Fibroblast of skin of scalp (primary cell): Measurements from ENCODE around the gene ENAH.
"Not testable (repeated sequence)": the region's sequence is repeated elsewhere in the genome, so short reads cannot be mapped to it uniquely, and the experiment has no call there.

Source experiments
- DNase-seq: peaks from one replicate; pipeline ENCODE4 v3.0.0-alpha.2; 2013

ENAH gene

DNA sequence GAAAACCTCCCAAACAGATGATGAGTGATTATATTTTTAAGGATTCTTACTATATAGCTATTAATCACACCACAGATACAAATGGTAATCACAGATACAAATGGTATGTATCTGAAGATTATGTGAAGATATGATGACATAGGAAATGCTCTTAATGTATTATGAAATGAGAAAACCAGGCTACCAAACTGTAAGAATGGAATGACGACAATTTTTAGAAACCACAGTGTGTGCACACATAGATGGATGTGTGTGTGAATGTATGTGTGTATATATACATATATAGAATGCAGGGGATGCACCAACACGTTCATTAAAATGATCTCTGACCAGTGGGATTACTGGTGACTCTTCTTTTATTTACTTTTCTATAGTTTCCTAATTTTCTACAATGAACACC, 21.5 kb upstream of the ENAH start:
- peak; percentile 68 for DNase-seq

DNA sequence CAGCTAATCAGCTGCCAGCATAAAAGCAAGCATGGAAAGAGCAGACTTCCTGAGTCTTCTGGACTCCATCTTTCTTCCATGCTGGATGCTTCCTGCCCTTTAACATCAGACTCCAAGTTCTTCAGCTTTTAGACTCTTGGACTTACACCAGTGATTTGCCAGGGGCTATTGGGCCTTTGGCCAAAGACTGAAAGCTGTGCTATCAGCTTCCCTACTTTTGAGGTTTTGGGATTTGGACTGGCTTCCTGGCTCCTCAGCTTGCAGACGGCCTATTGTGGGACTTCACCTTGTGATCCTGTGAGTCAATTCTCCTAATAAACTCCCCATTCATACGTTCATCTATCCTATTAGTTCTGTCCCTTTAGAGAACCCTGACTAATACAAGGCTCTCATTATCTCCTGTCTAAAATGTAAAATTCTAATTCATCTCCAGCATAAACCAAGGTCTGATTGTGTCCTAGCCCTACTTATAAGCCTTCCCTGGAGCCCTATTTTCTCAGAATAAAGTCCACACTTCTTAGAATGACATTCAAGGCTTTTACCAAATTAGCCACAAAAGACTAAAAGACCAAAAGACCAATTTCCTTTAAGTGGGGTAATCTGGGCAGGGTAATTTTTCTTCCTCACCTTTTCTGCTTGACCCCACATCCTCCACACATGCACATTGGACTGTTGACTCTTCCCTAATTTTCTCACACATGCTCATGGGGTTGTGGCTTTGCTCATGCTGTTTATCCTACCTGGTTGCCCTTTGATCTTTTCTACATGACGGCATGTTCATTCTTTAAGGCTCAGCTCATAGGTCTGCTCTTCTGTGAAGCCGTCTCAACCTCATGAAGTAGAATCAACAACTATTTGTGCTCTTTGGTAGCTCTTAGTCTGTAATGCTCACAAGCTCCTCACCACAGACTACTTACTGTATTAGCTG, 18.1 kb upstream of the ENAH start:
- DNase-seq, result no peak

DNA sequence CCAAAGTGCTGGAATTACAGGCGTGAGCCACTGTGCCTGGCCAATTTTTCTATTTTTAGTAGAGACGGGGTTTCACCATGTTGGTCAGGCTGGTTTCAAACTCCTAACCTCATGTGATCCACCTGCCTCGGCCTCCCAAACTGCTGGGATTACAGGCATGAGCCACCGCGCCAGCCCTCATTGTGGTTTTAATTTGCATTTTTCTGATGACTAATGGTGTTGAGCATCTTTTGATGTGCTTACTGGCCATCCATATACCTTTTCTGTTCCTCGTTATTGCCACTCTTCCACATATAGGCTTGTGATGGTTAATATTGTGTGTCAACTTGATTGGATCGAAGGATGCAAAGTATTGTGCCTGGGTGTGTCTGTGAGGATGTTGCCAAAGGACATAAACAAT, 17.4 kb upstream of the ENAH start:
- DNase-seq, result no peak

DNA sequence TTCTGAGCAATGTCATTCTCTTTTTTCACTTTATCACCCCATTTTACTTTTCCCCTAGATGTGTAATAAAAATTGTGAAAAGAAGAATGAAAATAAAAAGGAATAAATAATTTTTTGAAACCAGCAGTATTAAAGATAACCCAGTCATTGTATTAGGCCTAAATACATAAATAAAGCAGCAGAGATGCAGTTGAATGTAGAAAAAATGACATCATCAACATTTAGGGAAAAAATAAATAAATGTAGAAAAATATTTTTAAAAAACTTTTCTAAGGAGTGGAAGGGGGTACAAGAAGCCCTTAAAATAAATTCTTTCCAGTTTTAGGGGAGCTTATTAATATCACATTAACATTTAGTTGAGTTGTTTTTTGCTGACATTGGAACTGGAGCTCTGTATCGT, 15.3 kb upstream of the ENAH start:
- DNase-seq, result no peak

DNA sequence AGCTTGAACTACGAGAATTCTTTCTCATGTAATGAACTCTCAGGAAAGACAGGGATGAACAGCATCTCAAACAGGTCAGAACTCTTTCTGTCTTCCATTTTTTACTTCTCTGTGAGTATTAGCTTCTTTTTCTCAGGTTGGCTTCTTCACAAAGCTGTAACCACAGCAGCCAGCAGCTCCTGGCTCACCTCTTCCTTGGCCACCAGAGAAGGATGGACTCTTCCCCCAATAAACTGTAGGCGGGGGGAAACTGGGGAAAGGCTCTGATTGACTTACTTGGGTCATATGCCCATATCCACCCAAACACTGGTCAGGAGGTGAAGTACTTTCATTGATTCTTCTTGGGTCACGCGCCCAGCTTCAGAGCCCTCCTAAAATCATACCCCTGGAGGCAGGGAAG, 14.4 kb upstream of the ENAH start:
- DNase-seq, result no peak

DNA sequence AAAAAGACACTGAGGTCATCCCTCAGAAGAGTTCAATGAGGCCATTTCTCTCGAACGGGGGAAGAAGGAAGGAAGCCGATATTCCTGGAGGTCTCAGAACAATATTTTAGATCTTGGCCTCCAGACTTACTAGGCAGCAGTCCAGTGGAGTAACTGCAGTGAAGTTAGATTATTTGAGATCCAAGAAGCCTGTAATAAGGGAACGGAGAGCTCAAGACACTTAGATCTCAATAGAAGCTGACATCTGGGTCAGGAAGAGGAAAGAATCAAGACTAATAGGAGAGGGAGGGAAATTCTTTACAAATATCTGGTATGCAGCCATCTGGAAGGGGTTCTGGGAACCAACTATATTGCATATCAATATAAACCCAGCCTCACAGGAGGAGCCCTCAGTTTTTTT, 13.6 kb upstream of the ENAH start:
- DNase-seq, result no peak

DNA sequence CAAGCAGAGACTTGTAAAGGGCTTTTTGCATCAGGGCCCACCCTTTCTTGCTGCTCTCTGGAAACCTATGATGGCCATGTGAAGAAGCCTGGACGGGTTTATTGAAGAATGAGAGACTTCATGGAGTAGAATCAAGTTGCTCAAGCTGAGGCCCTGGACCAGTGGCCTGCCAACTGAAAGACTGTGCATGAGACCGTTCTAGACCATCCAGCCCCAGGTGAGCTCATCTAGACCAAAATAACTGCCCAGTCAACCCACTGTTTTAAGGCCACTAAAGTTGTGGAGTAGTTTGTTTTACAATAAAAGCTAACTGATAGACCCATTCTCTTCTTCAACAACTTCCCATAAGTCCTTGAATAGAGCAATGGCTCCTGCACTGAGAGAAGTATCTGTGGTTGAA, 11.8 kb upstream of the ENAH start:
- no peak for DNase-seq

DNA sequence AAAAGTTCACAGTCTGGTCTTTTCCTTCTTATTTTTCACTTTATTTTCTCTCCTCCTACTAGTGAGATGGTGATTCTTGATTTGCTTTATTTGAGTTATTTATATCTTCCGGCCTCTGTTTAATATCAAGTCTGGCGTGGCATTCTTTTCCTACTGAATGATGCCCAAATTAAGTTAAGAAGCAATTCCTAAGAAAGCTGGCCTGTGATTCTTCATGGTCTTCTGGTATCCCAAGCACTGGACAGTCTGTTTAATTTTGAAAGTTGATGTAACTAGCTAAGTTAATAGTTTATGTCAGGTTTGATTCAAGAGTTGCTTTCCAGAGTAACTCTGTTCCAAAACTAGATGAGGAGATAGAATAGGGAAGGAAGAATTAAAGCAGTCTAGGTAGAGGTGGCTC, 9.2 kb upstream of the ENAH start:
- no peak for DNase-seq

DNA sequence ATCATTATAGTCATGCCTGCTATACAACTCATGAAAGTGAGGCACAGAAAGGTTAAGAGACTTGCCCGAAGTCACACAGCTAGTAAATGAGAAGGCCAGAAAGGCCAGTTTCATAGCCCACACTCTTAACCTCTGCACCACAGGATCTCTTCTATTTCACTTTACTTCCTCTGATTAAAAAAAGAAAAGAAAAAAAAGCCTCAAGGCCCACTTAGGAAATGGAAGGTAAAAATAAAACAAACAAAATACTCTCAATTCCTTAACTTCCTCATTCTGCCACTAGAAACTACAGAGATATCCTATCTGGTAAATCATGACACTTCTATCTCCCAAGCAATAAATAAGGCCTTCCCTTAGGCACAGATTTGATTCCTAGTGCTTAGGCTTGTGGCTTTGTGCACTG, 7.6 kb upstream of the ENAH start:
- no peak for DNase-seq

DNA sequence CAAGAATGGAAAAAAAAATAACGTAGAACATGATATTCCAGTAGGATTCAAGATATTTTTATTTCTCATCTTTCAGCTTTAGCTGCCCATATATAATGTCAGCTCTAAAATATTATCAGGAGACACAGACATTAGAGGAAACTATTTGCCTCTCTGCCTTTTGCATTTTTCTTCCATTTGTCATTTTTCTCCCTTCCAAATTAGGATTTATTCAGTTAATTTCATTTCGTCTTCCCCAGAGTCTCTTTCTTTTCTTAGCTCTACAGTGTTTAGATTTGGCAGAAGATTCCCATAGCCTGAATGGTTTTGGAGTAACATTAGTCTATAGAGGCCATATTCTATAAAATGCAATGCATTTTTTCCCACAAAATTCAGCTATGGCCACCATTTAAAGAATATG, 5.1 kb upstream of the ENAH start:
- DNase-seq, result peak; percentile 90

DNA sequence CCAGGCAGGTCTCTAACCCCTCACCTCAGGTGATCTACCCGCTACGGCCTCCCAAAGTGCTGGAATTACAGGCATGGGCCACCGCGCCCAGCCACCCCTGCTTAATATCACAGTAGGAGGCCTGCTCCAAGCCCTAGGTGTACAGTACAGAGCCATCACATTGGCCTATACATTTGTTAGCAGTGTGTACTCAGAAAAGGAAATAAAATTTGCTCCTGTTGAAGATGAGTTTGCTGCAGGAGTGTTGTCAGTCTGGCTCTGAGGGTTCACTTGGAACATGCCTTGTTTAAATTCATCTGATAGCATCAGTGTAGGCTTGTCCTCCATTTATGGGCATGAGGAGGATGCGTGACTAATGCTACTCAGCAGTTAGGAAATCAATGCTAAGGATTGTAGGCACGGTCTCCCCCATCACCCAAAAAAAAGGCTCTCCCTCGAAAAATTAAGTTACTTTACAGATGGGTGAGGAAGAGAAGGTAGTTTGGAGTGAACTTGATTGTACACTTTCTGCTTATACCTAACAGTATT, 4.6 kb upstream of the ENAH start:
- peak; percentile 94 for DNase-seq

DNA sequence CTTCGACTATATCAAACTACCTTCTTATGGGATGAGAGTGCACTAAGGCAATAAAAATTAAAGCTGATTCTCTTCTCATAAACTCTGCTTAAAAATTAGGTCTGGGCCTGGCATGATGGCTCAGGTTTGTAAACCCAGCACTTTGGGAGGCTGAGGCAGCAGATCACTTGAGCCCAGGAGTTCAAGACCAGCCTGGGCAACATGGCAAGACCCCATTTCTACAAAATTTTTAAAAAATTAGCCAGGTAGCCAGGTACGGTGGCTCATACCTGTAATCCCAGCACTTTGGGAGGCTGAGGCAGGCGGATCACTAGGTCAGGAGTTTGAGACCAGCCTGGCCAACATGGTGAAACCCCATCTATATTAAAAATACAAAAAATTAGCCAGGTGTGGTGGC, 3.3 kb upstream of the ENAH start:
- DNase-seq, result not testable (repeated sequence)

DNA sequence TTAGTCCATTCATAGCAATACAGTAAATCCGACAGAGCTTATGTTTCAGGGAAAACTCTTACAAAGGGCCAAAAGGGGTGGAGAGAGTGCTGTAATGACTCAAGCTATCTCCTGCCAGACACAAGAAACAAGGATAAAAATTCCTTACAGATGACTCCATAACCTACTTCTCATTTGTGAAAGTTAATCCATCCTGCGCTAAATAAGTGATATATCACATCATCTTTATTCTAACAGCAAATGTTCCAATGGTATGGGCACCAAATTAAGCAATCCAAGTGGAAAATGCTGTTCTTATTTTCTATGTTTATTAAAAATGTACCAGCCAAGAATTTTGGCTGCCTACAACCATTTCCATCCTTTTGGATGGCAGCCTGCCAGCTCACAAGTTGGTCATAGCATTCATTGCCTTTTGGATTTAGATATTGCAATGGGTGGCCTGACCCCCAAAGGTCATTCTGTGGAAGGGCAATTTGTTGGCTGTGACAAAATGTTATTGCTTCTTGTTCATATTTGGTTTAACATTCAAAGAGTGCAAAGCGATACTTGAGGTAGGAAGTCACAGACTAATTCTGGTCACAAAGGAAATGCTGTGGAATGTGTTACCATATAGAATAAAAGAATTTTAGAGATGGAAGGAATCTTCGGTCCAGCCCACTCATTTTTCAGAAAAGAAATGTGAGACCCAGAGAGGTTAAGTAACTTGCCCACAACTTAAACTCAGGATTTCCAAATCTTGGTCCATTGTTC, 2.8 kb upstream of the ENAH start:
- DNase-seq, result peak; percentile 98

DNA sequence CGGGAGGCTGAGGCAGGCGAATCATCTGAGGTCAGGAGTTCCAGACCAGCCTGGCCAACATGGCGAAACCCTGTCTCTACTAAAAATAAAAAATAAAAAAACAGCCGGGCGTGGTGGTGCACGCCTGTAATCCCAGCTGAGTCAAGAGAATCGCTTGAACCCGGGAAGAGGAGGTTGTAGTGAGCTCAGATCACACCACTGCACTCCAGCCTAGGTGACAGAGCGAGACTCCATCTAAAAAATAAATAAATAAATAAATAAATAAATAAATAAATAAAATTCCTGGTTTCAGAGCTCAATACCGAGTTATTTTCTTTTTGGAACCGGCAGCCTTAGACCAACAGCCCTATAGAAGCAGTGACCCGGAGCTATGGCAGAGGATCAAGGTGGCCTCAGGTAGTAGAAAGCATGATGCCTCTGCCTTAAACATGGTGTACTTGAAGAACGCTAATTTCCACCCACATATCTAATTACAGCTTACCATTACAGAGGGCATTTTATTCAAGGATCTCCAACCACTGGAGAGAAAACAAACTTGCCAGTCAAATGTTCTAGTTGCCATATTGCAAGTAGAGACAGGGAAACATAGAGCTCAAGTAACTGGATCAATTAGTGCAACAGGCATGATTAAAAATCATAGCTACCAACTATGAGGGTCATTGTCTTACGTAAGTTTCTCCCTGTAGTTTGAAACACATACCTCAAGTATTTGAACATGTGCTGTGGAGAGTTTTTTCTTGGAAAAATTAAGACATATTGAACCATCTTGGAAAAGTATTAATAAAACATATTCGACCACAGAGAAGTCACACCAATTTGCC, 2.0 kb upstream of the ENAH start:
- DNase-seq, result no peak

DNA sequence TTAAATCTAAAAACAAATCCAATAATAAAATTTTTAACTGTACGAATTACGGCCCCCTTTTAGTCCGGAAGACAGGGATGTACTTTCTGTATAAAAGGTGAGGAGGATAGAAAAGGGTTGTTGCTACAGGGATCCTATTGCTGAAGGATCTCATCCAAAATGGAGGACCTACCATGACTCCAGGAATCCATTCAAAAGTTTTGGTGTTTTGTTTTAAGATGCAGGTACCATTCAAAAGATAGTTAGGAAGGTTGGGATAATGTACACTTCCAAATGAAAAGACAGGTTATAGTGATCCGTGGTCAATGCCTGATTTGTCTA, 1.3 kb upstream of the ENAH start:
- no peak for DNase-seq

DNA sequence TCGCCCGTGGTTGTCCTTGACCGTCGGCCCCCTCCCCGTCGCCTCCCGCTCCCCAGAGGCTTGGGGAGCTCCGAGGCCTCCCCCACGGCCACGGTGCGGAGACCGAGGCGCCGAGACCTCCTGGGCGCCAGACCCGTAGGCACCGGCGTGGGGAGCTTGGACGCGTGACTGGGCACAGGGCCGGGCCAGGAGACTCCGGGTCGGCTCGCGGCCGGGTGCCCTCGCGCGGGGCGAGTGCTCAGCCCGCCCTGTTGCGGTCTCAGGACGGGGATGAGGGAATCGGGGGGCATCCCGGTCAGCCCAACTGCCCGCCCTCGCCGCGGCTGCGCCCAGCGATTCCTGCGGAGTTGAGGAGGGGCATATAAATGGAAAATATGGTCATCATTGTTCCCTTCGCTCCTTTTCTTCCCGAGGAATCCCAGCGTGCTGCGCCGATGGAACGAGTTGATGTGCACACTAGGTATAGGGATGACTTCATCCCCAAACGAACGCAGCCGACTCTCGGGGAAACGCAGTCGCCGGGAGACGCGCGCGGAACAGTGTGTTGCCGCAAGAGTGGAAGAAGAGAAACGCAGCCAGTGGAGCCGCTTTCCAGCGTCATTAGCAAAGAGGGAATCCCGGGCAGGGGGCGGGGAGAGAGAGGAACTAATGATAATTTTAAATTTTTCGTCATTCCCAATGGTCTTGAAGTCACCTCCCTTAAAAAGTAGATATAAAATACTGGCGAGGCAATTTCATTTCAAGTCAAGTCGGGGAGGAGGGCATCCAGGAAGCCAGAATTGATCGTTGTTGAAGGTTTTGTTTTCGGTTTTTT, 747 bp upstream of the ENAH start:
- peak; percentile 81 for DNase-seq

DNA sequence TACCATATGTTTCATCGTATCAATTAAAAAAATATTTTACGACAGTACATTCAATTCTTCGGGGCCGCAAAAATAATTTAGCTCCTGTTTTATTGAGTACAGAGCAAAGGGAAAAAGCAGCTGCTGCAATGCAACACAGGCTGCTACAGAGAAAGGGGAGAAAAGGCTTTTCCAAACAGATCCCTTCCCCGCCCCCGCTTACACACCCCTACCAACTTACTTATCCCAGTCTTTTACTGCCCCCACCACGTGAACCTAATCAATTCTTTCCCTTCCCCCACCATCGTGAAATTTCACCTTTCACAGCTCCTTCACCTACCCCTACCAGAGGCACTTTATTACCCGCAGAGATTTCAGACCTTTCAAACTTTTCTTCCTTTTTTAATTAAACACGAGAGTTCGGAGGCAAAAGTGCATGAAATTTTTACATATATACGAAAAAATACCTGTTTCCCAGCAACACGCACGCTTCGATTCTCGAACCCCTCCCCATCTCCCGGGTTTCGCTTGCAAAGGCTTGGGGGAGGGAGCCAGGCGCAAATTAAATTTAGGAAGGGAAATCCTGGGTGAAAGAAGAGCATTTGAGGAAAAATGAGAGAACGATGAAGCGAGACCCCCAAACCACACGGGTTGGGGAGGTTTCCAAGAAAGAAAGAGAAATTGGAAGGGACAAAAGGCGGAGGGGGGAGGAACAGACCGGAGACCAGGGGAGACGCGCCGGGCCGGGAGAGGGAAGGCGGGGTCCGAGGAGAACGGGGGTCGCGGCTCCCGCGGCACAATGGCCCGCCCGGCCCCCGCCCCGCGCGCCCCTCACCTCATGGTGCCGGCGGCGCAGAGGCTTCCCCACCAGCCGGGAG, 823 bp downstream of the ENAH start:
- DNase-seq, result peak; percentile 45

DNA sequence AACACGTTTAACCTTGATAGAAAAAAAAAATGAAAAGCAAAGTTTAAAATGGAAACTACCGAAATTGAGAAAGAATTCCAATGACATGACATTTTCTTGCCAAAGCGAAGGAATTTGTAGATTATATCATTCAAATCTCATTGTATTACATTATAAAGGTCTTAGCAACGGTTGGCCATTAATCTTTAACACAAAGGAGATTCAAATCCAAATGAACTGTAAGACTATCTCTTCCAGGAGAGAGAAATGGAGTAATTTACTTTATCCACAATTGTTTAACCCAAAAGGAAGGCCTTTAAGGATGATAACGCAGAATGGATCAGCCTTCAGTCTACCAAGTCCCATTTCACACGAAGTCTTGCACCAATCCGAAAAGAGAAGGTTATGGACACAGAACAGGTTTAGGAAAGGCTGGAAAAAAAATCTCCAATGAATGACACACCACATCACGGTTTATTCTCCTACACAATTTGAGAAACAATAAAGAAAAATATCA, 1.5 kb downstream of the ENAH start:
- no peak for DNase-seq

DNA sequence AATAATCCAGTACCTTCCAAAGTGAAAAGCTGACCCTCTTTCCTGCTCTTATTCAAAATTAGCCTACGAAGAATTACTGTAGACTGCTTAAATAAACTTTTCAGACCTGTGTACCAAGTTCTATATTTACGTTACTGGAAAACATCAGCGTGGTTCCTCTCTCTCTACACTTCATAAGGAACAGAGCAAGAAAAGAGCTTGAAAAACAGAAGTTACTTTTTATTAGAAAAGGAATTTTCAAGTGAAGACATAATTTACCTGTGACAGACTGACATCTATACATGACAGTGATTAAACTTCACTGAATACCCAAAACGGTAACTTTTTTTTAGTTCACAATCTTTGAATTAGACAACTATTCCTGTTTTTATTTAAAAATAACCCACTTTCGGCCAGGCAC, 2.7 kb downstream of the ENAH start:
- no peak for DNase-seq

DNA sequence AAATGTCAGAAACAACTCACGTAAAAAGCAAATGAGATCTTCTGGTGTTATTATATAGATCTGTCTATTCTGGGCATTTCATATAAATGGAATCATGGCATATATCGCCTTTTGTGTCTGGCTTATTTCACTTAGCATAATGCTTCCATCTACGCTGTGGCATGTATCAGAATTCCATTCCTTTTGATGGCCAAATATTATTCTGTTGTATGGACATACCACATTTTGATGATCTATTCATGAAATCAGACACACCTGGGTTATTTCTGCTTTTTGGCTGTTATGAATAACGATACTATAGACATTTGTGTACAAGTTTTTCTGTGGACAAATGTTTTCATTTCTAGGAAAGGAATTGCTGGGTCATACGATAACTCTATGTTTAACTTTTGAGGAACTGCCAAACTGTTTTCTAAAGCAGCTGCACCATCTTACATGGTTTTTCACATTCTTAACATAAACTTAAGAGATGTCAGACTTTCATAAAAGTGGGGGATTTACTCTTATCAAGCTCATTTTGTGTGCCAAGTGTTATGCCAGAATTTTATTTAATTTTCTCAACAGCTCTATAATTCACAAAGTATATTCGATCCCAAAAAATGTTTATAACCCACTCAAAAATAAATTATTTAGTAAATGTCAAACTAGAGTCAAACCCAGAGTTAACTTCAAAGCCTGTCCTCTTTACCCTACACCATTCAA, 7.6 kb downstream of the ENAH start:
- DNase-seq, result no peak
